Calu3 (cell line): ENCODE data around the gene RNU11. TPM values are rescaled to one million over a fixed set of nuclear protein-coding genes. Genes with fewer than 3 reads are reported as not detected.
"Not testable (repeated sequence)": the region's sequence is repeated elsewhere in the genome, so short reads cannot be mapped to it uniquely, and the experiment has no call there.

Experiments
- BruUV-seq: library from RNA; stranded (reverse); fragments of 400-500 nt; replicated peaks from 2 replicates; lab custom pipeline; 2021; lab: Mats Ljungman, UMichigan
- CTCF ChIA-PET: fragments of 300-600 bp; sonication (Branson Sonifier 250); formaldehyde crosslinking; loops from one replicate; lab custom pipeline; 2022; ENCODE audit warnings: antibody characterized with exemption; lab: Charles Lee
- DNase-seq: peaks from one replicate; pipeline ENCODE4 v3.0.0; 2022
- H3K27ac Mint-ChIP-seq: one replicate; pipeline ENCODE4 v1.8.0; 2022; ENCODE audit warnings: mixed read lengths; ENCODE audit not compliant: unreplicated experiment
- H3K27me3 Mint-ChIP-seq: one replicate; pipeline ENCODE4 v1.8.0; 2022; ENCODE audit warnings: mixed read lengths; ENCODE audit not compliant: unreplicated experiment
- H3K36me3 Mint-ChIP-seq: one replicate; pipeline ENCODE4 v1.8.0; 2022; ENCODE audit warnings: mild to moderate bottlenecking, moderate library complexity, mixed read lengths; ENCODE audit not compliant: insufficient read depth, unreplicated experiment
- H3K4me1 Mint-ChIP-seq: one replicate; pipeline ENCODE4 v1.8.0; 2022; ENCODE audit warnings: mild to moderate bottlenecking, low read depth, mixed read lengths; ENCODE audit not compliant: unreplicated experiment
- H3K4me3 Mint-ChIP-seq: one replicate; pipeline ENCODE4 v1.8.0; 2022; ENCODE audit warnings: mild to moderate bottlenecking, low read depth, moderate library complexity, mixed read lengths; ENCODE audit not compliant: unreplicated experiment
- H3K9me3 Mint-ChIP-seq: one replicate; pipeline ENCODE4 v1.8.0; 2022; ENCODE audit warnings: low read depth, mixed read lengths; ENCODE audit not compliant: unreplicated experiment
- intact Hi-C: fragments of 100-400 bp; cut with micrococcal nuclease; formaldehyde crosslinking; loops from one replicate; pipeline ENCODE4 v1.10.0; 2022; ENCODE audit not compliant: unreplicated experiment
- total RNA-seq: library from RNA; stranded (reverse); gene quantifications from 2 replicates; pipeline ENCODE4 v1.2.3, GENCODE V29; 2022
- TF ChIP-seq, protein P1 (sequence below): fragments of 200-600 bp; IDR thresholded peaks from one replicate; pipeline ENCODE4 v1.8.0; 2022; ENCODE audit warnings: antibody characterized with exemption; ENCODE audit not compliant: unreplicated experiment

RNU11 gene
- total RNA-seq, 1 experiment from 2014 or later: not detected

DNA sequence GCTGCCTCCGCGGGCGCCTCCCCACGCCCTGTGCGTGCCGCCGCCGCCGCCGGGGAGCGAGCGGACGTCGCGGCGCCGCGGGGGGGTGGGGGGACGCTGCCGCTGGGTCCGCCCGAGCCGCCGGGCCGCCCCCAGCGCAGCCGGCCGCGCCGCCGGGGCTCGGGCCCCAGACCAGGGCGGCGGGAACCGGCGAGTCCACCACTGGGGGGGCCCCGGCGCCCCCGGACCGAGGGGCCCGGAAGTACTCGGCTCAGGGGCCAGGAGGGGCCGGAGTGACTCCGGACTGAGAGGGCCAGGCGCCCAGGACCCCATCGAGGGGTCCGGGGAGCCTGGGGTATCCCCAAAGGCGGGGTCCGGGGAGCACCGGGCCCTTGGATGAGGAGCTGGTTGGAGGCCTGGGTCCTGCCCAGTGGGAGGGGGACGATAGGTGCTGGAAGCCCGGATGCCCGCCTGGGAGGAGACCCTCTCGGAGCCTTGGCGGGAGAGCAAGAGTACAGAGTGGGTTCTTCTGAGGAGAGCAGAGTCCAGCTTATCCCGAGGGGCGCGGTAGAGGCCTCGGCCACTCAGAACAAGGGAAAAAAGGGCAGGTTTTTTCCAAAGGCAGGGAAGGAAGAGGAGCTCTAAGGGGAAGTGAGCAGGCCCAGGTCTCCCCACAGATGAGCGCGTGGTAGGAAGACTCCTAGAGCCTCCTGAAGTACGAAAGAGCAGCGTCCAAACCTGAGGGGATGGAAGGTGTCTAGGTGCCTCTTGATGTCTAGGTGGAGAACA, 20.7 kb downstream of the RNU11 start:
- Mint-ChIP-seq H3K27me3 (peaks cover 9% of the 10 kb centered on the region), H3K36me3 (peaks cover 10% of the 10 kb centered on the region), H3K4me3 (peak overlapping the region; percentile 84), H3K9me3 (no peaks in the 10 kb centered on the region), H3K4me1 (peaks cover 9% of the 10 kb centered on the region), H3K27ac (peak overlapping the region; percentile 67)
- TF ChIP-seq, protein P1, sequence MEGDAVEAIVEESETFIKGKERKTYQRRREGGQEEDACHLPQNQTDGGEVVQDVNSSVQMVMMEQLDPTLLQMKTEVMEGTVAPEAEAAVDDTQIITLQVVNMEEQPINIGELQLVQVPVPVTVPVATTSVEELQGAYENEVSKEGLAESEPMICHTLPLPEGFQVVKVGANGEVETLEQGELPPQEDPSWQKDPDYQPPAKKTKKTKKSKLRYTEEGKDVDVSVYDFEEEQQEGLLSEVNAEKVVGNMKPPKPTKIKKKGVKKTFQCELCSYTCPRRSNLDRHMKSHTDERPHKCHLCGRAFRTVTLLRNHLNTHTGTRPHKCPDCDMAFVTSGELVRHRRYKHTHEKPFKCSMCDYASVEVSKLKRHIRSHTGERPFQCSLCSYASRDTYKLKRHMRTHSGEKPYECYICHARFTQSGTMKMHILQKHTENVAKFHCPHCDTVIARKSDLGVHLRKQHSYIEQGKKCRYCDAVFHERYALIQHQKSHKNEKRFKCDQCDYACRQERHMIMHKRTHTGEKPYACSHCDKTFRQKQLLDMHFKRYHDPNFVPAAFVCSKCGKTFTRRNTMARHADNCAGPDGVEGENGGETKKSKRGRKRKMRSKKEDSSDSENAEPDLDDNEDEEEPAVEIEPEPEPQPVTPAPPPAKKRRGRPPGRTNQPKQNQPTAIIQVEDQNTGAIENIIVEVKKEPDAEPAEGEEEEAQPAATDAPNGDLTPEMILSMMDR: no peak
- intact Hi-C loops: no loop called here
- BruUV-seq: TSS peak; percentile 74
- peak; percentile 23 for DNase-seq
- CTCF ChIA-PET: interaction anchor here (0.6 to 1.8 kb wide), 5 partner anchors 8 to 67 kb away, joined by 3 to 7 read pairs (median 4); partner anchors contain the start of genes RNU11, TAF12 and YTHDF2

DNA sequence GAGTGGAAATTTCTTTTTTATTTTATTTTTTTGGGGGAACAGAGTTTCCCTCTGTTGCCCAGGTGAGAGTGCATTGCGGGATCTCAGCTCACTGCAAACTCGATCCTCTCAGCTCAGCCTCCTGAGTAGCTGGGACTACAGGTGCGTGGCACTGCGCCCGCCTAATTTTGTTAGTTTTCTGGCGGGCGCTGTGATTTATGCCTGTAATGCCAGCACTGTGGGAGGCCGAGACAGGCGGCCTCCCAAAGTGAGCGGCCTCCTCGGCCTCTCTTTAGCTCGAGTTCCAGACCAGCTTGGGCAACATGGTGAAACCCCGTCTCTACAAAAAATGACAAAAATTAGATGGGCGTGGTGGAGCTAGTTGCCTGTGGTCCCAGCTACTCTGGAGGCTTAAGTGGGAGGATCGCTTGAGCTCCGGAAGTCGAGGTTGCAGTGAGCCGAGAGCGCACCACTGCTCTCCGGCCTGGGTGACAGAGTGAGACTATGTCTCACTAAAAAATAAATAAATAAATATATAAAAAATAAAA, 22.9 kb downstream of the RNU11 start:
- BruUV-seq: no TSS peak
- H3K4me1 Mint-ChIP-seq: peaks cover 9% of the 10 kb centered on the region
- H3K27ac Mint-ChIP-seq: no peak overlapping the region
- peaks cover 17% of the 10 kb centered on the region for H3K36me3 Mint-ChIP-seq
- no peak for DNase-seq
- CTCF ChIA-PET: interaction anchor here (0.6 kb wide), 1 partner anchor 16 kb away, joined by 5 read pairs; no protein-coding TSS in a partner anchor
- no peaks in the 10 kb centered on the region for H3K27me3 Mint-ChIP-seq
- intact Hi-C loops: no loop called here
- H3K4me3 Mint-ChIP-seq: no peak overlapping the region
- TF ChIP-seq, protein P1: no peak
- no peaks in the 10 kb centered on the region for H3K9me3 Mint-ChIP-seq

DNA sequence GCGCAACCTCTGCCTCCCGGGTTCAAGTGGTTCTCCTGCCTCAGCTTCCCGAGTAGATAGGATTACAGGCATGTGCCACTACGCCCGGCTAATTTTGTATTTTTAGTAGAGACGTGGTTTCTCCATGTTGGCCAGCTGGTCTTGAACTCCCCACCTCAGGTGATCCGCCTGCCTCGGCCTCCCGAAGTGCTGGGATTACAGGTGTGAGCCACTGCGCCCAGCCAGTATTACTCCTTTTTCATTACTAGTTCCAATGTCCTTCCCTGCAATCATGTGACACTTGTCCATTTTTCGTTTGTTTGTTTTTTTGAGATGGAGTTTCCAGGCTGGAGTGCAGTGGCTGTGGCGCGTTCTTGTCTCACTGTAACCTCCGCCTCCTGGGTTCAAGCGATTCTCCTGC, 24.6 kb downstream of the RNU11 start:
- H3K4me1 Mint-ChIP-seq, BruUV-seq, DNase-seq, CTCF ChIA-PET, intact Hi-C loops, H3K27ac Mint-ChIP-seq, H3K4me3 Mint-ChIP-seq, H3K9me3 Mint-ChIP-seq, H3K27me3 Mint-ChIP-seq: not testable (repeated sequence)
- peaks cover 18% of the 10 kb centered on the region for H3K36me3 Mint-ChIP-seq

DNA sequence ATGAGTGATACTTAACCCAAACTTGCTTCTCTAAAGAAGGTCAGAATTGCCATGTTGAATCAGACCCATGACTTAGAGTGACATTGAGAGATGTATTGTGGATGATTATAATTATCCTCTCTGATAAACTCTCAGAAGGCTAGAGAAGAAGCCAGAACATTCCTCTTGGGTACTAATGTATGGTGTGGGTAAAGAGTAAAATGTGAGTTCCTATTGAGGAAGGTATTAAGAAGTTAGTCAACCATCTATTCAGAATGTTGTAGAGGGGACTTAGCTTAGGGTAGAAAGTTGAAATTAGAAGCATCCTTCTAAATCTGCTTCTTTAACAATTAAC, 27.5 kb downstream of the RNU11 start:
- Mint-ChIP-seq H3K27me3 (no peaks in the 10 kb centered on the region), H3K27ac (no peak overlapping the region), H3K9me3 (no peaks in the 10 kb centered on the region), H3K4me1 (no peaks in the 10 kb centered on the region), H3K36me3 (peaks cover 8% of the 10 kb centered on the region), H3K4me3 (no peak overlapping the region)
- TF ChIP-seq, protein P1: no peak
- CTCF ChIA-PET: interaction anchor here (0.5 kb wide), 1 partner anchor 66 kb away, joined by 3 read pairs; no protein-coding TSS in a partner anchor
- intact Hi-C loops: no loop called here
- DNase-seq: no peak
- BruUV-seq: no TSS peak

DNA sequence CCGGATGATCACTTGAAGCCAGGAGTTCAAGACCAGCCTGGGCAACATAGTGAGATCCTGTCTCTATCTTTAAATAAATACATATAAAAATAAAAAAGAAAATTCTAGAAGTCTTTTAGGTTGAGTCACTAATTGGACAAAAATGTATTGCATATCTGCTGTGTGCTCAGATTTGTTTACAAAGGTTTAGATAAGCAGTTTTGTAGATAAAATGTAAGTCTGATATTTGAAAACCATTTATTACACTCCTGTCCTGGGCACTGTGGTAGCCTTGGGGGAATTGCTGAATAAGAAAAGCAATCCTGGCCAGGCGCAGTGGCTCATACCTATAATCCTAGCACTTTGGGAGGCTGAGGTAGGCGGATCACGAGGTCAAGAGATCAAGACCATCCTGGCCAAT, 31.8 kb downstream of the RNU11 start:
- no peaks in the 10 kb centered on the region for H3K9me3 Mint-ChIP-seq
- no TSS peak for BruUV-seq
- no peaks in the 10 kb centered on the region for H3K4me1 Mint-ChIP-seq
- CTCF ChIA-PET: no interaction called here
- H3K27ac Mint-ChIP-seq: no peak overlapping the region
- intact Hi-C loops: no loop called here
- H3K36me3 Mint-ChIP-seq: peaks cover 8% of the 10 kb centered on the region
- H3K4me3 Mint-ChIP-seq: no peak overlapping the region
- TF ChIP-seq, protein P1: no peak
- H3K27me3 Mint-ChIP-seq: no peaks in the 10 kb centered on the region
- no peak for DNase-seq
